Ishikawa (cell line): ENCODE data around the gene PFKFB1.

Experiments used
- CEBPB ChIP-seq: IDR thresholded peaks from 2 replicates; pipeline ENCODE4 v1.6.1; 2012
- CREB1 ChIP-seq: IDR thresholded peaks from 2 replicates; pipeline ENCODE4 v1.6.1; 2012; ENCODE audit warnings: low read depth
- EGR1 ChIP-seq: IDR thresholded peaks from 2 replicates; pipeline ENCODE4 v1.6.1; 2012
- EP300 ChIP-seq: IDR thresholded peaks from 2 replicates; pipeline ENCODE4 v1.6.1; 2012; ENCODE audit warnings: borderline replicate concordance
- FOXM1 ChIP-seq: IDR thresholded peaks from 2 replicates; pipeline ENCODE4 v1.6.1; 2012; ENCODE audit warnings: low read depth, borderline replicate concordance
- MAX ChIP-seq: IDR thresholded peaks from 2 replicates; pipeline ENCODE4 v1.6.1; 2012
- NFIC ChIP-seq: IDR thresholded peaks from 2 replicates; pipeline ENCODE4 v1.6.1; 2012
- RAD21 ChIP-seq: IDR thresholded peaks from 2 replicates; pipeline ENCODE4 v1.6.1; 2012; ENCODE audit warnings: low read depth
- REST ChIP-seq: IDR thresholded peaks from 2 replicates; pipeline ENCODE4 v1.6.1; 2012; ENCODE audit warnings: low read depth, mild to moderate bottlenecking
- TAF1 ChIP-seq: IDR thresholded peaks from 2 replicates; pipeline ENCODE4 v1.6.1; 2012; ENCODE audit warnings: low read depth, mild to moderate bottlenecking
- TCF12 ChIP-seq: IDR thresholded peaks from 2 replicates; pipeline ENCODE4 v1.6.1; 2012; ENCODE audit warnings: low read depth
- TEAD4 ChIP-seq: IDR thresholded peaks from 2 replicates; pipeline ENCODE4 v1.6.1; 2012
- USF1 ChIP-seq: IDR thresholded peaks from 2 replicates; pipeline ENCODE4 v1.6.1; 2012
- YY1 ChIP-seq: IDR thresholded peaks from 2 replicates; pipeline ENCODE4 v1.6.1; 2012; ENCODE audit warnings: low read depth
- ZBTB7A ChIP-seq: IDR thresholded peaks from 2 replicates; pipeline ENCODE4 v1.6.1; 2012; ENCODE audit warnings: low read depth

Gene PFKFB1

GRCh38 chrX:54931107-54931506 is 62.9 kb downstream of the PFKFB1 start:
- TF ChIP-seq ZBTB7A (no peak), YY1 (no peak), TEAD4 (no peak), TCF12 (no peak), REST (no peak), TAF1 (no peak), MAX (no peak), RAD21 (no peak), EP300 (no peak), FOXM1 (no peak), USF1 (no peak), CREB1 (no peak), NFIC (no peak), CEBPB (no peak), EGR1 (no peak)

- TF ChIP-seq USF1 (no peak), TCF12 (no peak), CREB1 (no peak)
Measured at GRCh38 chrX:54930291-54931049, 63.5 kb downstream of the PFKFB1 start.

- TF ChIP-seq USF1 (no peak), CREB1 (no peak), TEAD4 (no peak), EGR1 (no peak)
Measured at GRCh38 chrX:54928876-54929275, 65.1 kb downstream of the PFKFB1 start.

GRCh38 chrX:54926978-54927377 is 67.0 kb downstream of the PFKFB1 start:
- TF ChIP-seq TCF12 (no peak), CEBPB (no peak), ZBTB7A (no peak), TEAD4 (no peak), YY1 (no peak), NFIC (no peak), FOXM1 (no peak), USF1 (no peak), REST (no peak), TAF1 (no peak), RAD21 (no peak), MAX (no peak), EGR1 (no peak)

GRCh38 chrX:54923376-54923775 is 70.6 kb downstream of the PFKFB1 start:
- no peak for TF ChIP-seq FOXM1
- no peak for TF ChIP-seq CREB1

GRCh38 chrX:54922547-54922946 is 71.4 kb downstream of the PFKFB1 start:
- TF ChIP-seq EGR1 (no peak), CEBPB (no peak), USF1 (no peak), TCF12 (no peak), FOXM1 (no peak), MAX (no peak), RAD21 (no peak), TAF1 (no peak), ZBTB7A (no peak), YY1 (no peak), REST (no peak), TEAD4 (no peak), CREB1 (no peak), EP300 (no peak), NFIC (no peak)
